AG09319 (cell line): ENCODE data around the gene ORAI1.

Experiments used
- DNase-seq: peaks from one replicate; pipeline ENCODE4 v3.0.0-alpha.2; 2010; ENCODE audit warnings: low read depth; ENCODE audit errors: extremely low read depth
- CTCF ChIP-seq: IDR thresholded peaks from 2 replicates; pipeline ENCODE4 v1.5.1; 2011; ENCODE audit warnings: low read depth, mild to moderate bottlenecking, inconsistent platforms, low read length, moderate library complexity

ORAI1 gene

GRCh38 chr12:121596526-121596925, 29.8 kb upstream of the ORAI1 start:
- DNase-seq, result no peak
- TF ChIP-seq CTCF, result no peak

GRCh38 chr12:121600702-121601336, 25.5 kb upstream of the ORAI1 start:
- no peak for TF ChIP-seq CTCF
- DNase-seq, result no peak

- no peak for DNase-seq
- no peak for TF ChIP-seq CTCF
Observed at GRCh38 chr12:121602766-121603165, 23.6 kb upstream of the ORAI1 start.

- no peak for TF ChIP-seq CTCF
- no peak for DNase-seq
Observed at GRCh38 chr12:121603581-121603980, 22.7 kb upstream of the ORAI1 start.

GRCh38 chr12:121608301-121608700, 18.0 kb upstream of the ORAI1 start:
- TF ChIP-seq CTCF, result no peak
- no peak for DNase-seq

- TF ChIP-seq CTCF, result no peak
- no peak for DNase-seq
Observed at GRCh38 chr12:121610239-121611149, 15.8 kb upstream of the ORAI1 start.

- no peak for DNase-seq
- no peak for TF ChIP-seq CTCF
Observed at GRCh38 chr12:121611306-121611705, 15.0 kb upstream of the ORAI1 start.
